ENCODE measurements around the gene DMXL2.
"Not testable (repeated sequence)": the region's sequence is repeated elsewhere in the genome, so short reads cannot be mapped to it uniquely, and the experiment has no call there.

Gene DMXL2

GRCh38 chr15:51652084-51652668 lies 29.6 kb upstream of the DMXL2 start:
- Histone ChIP-seq H3K9me3 (ENCODE audit: control insufficient read depth, low read length) (no peaks in the 10 kb centered on the region), H3K27ac (ENCODE audit: insufficient read depth, low read length, poor library complexity, severe bottlenecking) (no peak overlapping the region), H3K27me3 (replicated peaks; ENCODE audit: control insufficient read depth, insufficient read depth, low read length, poor library complexity, severe bottlenecking) (no peaks in the 10 kb centered on the region), H3K4me1 (ENCODE audit: control insufficient read depth, insufficient read depth, low read length, poor library complexity, severe bottlenecking) (no peaks in the 10 kb centered on the region), H3K4me3 (ENCODE audit: insufficient read depth, low read depth, low read length, poor library complexity, severe bottlenecking) (no peak overlapping the region), H3K36me3 (ENCODE audit: control insufficient read depth, insufficient read depth, low read length) (no peaks in the 10 kb centered on the region)
- no peak for DNase-seq

GRCh38 chr15:51649659-51650521 lies 27.3 kb upstream of the DMXL2 start:
- Histone ChIP-seq H3K36me3 (ENCODE audit: control insufficient read depth, insufficient read depth, low read length) (no peaks in the 10 kb centered on the region), H3K27ac (ENCODE audit: insufficient read depth, low read length, poor library complexity, severe bottlenecking) (no peak overlapping the region), H3K27me3 (replicated peaks; ENCODE audit: control insufficient read depth, insufficient read depth, low read length, poor library complexity, severe bottlenecking) (no peaks in the 10 kb centered on the region), H3K4me1 (ENCODE audit: control insufficient read depth, insufficient read depth, low read length, poor library complexity, severe bottlenecking) (no peaks in the 10 kb centered on the region), H3K9me3 (ENCODE audit: control insufficient read depth, low read length) (no peaks in the 10 kb centered on the region), H3K4me3 (ENCODE audit: insufficient read depth, low read depth, low read length, poor library complexity, severe bottlenecking) (no peak overlapping the region)
- peak in 1 of 3 donors; percentile 31 for DNase-seq

GRCh38 chr15:51648643-51649042 lies 26.1 kb upstream of the DMXL2 start:
- H3K27me3 ChIP-seq (replicated peaks; ENCODE audit: control insufficient read depth, insufficient read depth, low read length, poor library complexity, severe bottlenecking); DNase-seq; H3K4me1 ChIP-seq (ENCODE audit: control insufficient read depth, insufficient read depth, low read length, poor library complexity, severe bottlenecking); H3K4me3 ChIP-seq (ENCODE audit: insufficient read depth, low read depth, low read length, poor library complexity, severe bottlenecking); H3K27ac ChIP-seq (ENCODE audit: insufficient read depth, low read length, poor library complexity, severe bottlenecking); H3K9me3 ChIP-seq (ENCODE audit: control insufficient read depth, low read length); H3K36me3 ChIP-seq (ENCODE audit: control insufficient read depth, insufficient read depth, low read length): not testable (repeated sequence)

DNA sequence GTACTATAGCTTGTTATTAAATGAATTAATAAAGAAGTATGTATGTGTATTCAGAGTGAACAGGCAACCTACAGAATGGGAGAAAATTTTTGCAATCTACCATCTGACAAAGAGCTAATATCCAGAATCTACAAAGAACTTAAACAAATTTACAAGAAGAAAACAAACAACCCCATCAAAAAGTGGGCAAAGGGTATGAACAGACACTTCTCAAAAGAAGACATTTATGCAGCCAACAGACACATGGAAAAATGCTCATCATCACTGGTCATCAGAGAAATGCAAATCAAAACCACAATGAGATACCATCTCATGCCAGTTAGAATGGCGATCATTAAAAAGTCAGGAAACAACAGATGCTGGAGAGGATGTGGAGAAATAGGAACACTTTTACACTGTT lies 25.5 kb upstream of the DMXL2 start:
- H3K27me3 ChIP-seq (replicated peaks; ENCODE audit: control insufficient read depth, insufficient read depth, low read length, poor library complexity, severe bottlenecking); H3K27ac ChIP-seq (ENCODE audit: insufficient read depth, low read length, poor library complexity, severe bottlenecking): not testable (repeated sequence)

GRCh38 chr15:51647128-51647562 lies 24.6 kb upstream of the DMXL2 start:
- Histone ChIP-seq H3K27me3 (replicated peaks; ENCODE audit: control insufficient read depth, insufficient read depth, low read length, poor library complexity, severe bottlenecking) (no peaks in the 10 kb centered on the region), H3K4me3 (ENCODE audit: insufficient read depth, low read depth, low read length, poor library complexity, severe bottlenecking) (no peak overlapping the region), H3K27ac (ENCODE audit: insufficient read depth, low read length, poor library complexity, severe bottlenecking) (no peak overlapping the region), H3K9me3 (ENCODE audit: control insufficient read depth, low read length) (no peaks in the 10 kb centered on the region), H3K4me1 (ENCODE audit: control insufficient read depth, insufficient read depth, low read length, poor library complexity, severe bottlenecking) (no peaks in the 10 kb centered on the region), H3K36me3 (ENCODE audit: control insufficient read depth, insufficient read depth, low read length) (no peaks in the 10 kb centered on the region)
- DNase-seq: no peak

More for the DNA sequence above, 25.5 kb upstream of the DMXL2 start:
- not testable (repeated sequence) for DNase-seq; H3K4me3 ChIP-seq (ENCODE audit: insufficient read depth, low read depth, low read length, poor library complexity, severe bottlenecking); H3K36me3 ChIP-seq (ENCODE audit: control insufficient read depth, insufficient read depth, low read length); H3K9me3 ChIP-seq (ENCODE audit: control insufficient read depth, low read length); H3K4me1 ChIP-seq (ENCODE audit: control insufficient read depth, insufficient read depth, low read length, poor library complexity, severe bottlenecking)

- Histone ChIP-seq H3K4me3 (ENCODE audit: insufficient read depth, low read depth, low read length, poor library complexity, severe bottlenecking) (no peak overlapping the region), H3K27me3 (replicated peaks; ENCODE audit: control insufficient read depth, insufficient read depth, low read length, poor library complexity, severe bottlenecking) (no peaks in the 10 kb centered on the region), H3K36me3 (ENCODE audit: control insufficient read depth, insufficient read depth, low read length) (no peaks in the 10 kb centered on the region), H3K9me3 (ENCODE audit: control insufficient read depth, low read length) (no peaks in the 10 kb centered on the region), H3K4me1 (ENCODE audit: control insufficient read depth, insufficient read depth, low read length, poor library complexity, severe bottlenecking) (no peaks in the 10 kb centered on the region), H3K27ac (ENCODE audit: insufficient read depth, low read length, poor library complexity, severe bottlenecking) (no peak overlapping the region)
- no peak for DNase-seq
These were observed 20.1 kb upstream of the DMXL2 start for GRCh38 chr15:51642696-51643095.

- Histone ChIP-seq H3K4me3 (ENCODE audit: insufficient read depth, low read depth, low read length, poor library complexity, severe bottlenecking) (no peak overlapping the region), H3K9me3 (ENCODE audit: control insufficient read depth, low read length) (no peaks in the 10 kb centered on the region), H3K27me3 (replicated peaks; ENCODE audit: control insufficient read depth, insufficient read depth, low read length, poor library complexity, severe bottlenecking) (no peaks in the 10 kb centered on the region), H3K27ac (ENCODE audit: insufficient read depth, low read length, poor library complexity, severe bottlenecking) (no peak overlapping the region), H3K36me3 (ENCODE audit: control insufficient read depth, insufficient read depth, low read length) (no peaks in the 10 kb centered on the region), H3K4me1 (ENCODE audit: control insufficient read depth, insufficient read depth, low read length, poor library complexity, severe bottlenecking) (no peaks in the 10 kb centered on the region)
- DNase-seq: no peak
These were observed 19.0 kb upstream of the DMXL2 start for GRCh38 chr15:51641490-51642130.

- no peaks in the 10 kb centered on the region for H3K4me1 ChIP-seq (ENCODE audit: control insufficient read depth, insufficient read depth, low read length, poor library complexity, severe bottlenecking)
- DNase-seq: no peak
- H3K27ac ChIP-seq (ENCODE audit: insufficient read depth, low read length, poor library complexity, severe bottlenecking): no peak overlapping the region
- no peaks in the 10 kb centered on the region for H3K36me3 ChIP-seq (ENCODE audit: control insufficient read depth, insufficient read depth, low read length)
- no peaks in the 10 kb centered on the region for H3K27me3 ChIP-seq (replicated peaks; ENCODE audit: control insufficient read depth, insufficient read depth, low read length, poor library complexity, severe bottlenecking)
- no peaks in the 10 kb centered on the region for H3K9me3 ChIP-seq (ENCODE audit: control insufficient read depth, low read length)
- H3K4me3 ChIP-seq (ENCODE audit: insufficient read depth, low read depth, low read length, poor library complexity, severe bottlenecking): no peak overlapping the region
These were observed 12.1 kb upstream of the DMXL2 start for GRCh38 chr15:51634591-51635198.

GRCh38 chr15:51629612-51630011 lies 7.0 kb upstream of the DMXL2 start:
- Histone ChIP-seq H3K27me3 (replicated peaks; ENCODE audit: control insufficient read depth, insufficient read depth, low read length, poor library complexity, severe bottlenecking) (no peaks in the 10 kb centered on the region), H3K9me3 (ENCODE audit: control insufficient read depth, low read length) (no peaks in the 10 kb centered on the region), H3K27ac (ENCODE audit: insufficient read depth, low read length, poor library complexity, severe bottlenecking) (no peak overlapping the region), H3K36me3 (ENCODE audit: control insufficient read depth, insufficient read depth, low read length) (no peaks in the 10 kb centered on the region), H3K4me1 (ENCODE audit: control insufficient read depth, insufficient read depth, low read length, poor library complexity, severe bottlenecking) (no peaks in the 10 kb centered on the region), H3K4me3 (ENCODE audit: insufficient read depth, low read depth, low read length, poor library complexity, severe bottlenecking) (no peak overlapping the region)
- no peak for DNase-seq

GRCh38 chr15:51625236-51625635 lies 2.7 kb upstream of the DMXL2 start:
- Histone ChIP-seq H3K9me3 (ENCODE audit: control insufficient read depth, low read length) (no peaks in the 10 kb centered on the region), H3K27ac (ENCODE audit: insufficient read depth, low read length, poor library complexity, severe bottlenecking) (no peak overlapping the region), H3K4me3 (ENCODE audit: insufficient read depth, low read depth, low read length, poor library complexity, severe bottlenecking) (no peak overlapping the region), H3K4me1 (ENCODE audit: control insufficient read depth, insufficient read depth, low read length, poor library complexity, severe bottlenecking) (no peaks in the 10 kb centered on the region), H3K27me3 (replicated peaks; ENCODE audit: control insufficient read depth, insufficient read depth, low read length, poor library complexity, severe bottlenecking) (no peaks in the 10 kb centered on the region), H3K36me3 (ENCODE audit: control insufficient read depth, insufficient read depth, low read length) (no peaks in the 10 kb centered on the region)
- DNase-seq: no peak
